CD4-positive, alpha-beta T cell treated with Interleukin-6 at 100 ng/mL for 8 hours (primary cell): ENCODE results near the gene ASB1.
"Not testable (repeated sequence)": the region's sequence is repeated elsewhere in the genome, so short reads cannot be mapped to it uniquely, and the experiment has no call there.

ENCODE experiments used
- DNase-seq: peaks from one replicate; pipeline ENCODE4 v3.0.0-alpha.2; 2020; ENCODE audit warnings: mixed read lengths, low spot score

ASB1 gene

DNA sequence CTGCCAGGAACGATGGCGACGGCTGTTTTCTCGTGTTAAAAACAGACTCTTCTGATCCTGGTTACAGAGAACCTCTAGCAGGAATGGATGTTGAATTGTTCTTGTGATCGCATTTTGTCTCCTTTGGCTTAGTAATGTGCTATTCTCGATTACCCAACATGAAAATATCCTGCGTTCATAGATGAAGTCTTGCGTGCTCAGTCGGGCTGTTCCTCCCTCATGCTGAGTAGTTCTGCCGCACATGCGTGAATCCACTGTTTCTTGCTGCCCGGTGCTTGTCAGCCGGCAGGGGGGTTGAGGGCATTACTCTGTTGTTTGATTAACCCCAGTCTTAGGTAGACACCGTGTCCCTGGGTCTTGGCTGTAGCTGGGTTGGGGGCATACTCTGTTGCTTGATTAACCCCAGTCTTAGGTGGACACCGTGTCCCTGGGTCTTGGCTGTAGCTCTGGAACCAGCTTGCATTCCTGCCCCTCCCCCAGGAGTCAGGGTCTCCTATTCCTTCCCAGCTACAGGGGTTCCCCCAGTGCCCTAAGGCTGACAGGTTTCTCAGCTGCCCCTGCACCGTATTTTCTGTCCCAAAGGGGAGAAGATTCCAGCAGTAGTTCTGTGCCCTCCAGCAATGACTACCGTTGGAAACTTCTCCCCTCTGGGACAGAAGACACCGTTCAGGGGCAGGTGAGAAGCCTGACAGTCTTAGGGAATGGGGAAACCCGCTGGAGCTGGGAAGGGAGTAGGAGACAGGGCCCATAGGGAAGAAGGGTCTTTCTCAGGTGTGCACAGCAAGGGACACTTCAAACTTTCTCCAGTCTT is 22.1 kb upstream of the ASB1 start:
- DNase-seq: no peak

DNA sequence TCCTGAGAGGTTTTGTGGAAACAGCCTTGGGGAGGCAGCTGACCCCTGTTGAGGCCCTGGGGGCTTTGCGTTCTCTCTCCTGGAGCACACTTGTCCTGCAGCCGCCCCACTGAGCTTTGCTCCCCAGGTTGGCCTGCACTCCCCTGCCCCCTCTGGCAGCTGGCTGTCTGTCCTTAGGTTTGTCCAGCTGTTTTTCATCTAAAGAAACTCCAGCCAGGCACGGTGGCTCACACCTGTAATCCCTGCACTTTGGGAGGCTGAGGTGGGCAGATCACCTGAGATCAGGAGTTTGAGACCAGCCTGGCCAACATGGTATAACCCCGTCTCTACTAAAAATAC is 21.5 kb upstream of the ASB1 start:
- DNase-seq: not testable (repeated sequence)

DNA sequence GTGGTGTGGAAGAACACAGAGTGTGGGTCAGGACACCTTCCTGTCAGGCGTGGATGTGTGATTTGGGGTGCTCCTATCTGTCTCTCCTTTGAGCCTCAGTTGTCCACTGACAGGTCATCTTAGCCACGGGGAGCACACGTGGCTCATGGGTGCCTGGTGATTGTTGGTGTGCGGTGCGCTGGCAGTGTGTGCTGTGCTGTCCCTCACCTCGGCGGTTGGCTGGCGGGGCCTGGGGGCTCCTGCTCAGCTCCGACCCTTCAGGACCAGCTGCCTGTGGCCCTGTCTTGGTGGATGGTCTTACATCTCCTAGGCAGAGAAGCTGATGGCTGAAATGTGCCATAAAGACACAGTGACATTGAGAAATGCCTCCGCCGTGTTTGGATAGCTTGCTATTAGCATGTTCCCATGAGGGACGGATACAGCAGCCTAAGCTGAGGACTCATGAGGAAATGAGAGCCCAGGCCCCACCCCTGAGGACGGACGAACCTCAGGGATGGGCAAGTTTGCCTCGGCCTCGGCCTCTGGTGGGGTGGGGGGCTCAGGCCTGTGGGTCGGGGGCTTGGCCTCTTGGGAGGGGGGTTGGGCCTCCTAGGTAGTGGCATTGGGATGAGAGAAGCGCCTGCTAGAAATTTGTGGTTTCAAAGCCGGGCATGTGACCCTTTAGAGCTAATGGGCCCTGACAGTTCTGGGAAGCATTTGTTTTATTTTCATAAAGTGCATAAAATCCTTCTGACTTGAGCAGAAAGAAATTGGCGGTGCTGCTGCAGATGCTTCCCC is 20.3 kb upstream of the ASB1 start:
- no peak for DNase-seq

DNA sequence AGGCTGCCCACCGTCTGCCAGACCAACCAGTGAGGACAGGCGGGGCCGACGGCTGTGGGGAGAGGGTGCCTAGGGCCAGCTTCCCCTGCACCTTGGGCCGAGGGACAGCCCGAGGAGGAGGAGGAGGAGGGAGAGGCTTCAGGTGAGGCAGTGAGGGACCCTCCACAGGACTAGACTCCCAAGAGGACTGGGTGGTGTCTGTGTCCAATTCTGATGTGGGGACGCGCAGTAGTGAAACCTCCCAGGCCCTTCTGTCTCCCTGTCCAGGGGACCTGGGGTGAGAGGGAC is 19.8 kb upstream of the ASB1 start:
- no peak for DNase-seq

DNA sequence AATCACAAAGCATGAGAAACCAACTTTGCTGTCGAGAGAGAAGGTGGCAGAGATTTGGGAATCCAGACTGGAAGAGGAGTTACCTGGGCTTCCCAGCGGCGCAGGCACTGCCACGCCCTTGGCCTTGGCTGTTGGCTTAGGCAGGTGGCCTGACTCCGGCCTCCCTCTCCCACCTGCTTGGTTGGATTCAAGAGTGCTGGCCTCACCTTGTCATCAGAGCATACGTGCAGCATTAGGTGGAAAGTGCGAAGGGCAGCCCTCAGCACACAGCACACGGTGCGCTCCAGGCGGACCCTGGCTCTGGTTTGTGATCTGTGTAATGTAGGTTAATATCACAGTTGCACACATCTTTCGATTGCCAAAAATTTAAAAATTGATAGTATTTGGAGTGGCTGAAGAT is 19.2 kb upstream of the ASB1 start:
- no peak for DNase-seq

DNA sequence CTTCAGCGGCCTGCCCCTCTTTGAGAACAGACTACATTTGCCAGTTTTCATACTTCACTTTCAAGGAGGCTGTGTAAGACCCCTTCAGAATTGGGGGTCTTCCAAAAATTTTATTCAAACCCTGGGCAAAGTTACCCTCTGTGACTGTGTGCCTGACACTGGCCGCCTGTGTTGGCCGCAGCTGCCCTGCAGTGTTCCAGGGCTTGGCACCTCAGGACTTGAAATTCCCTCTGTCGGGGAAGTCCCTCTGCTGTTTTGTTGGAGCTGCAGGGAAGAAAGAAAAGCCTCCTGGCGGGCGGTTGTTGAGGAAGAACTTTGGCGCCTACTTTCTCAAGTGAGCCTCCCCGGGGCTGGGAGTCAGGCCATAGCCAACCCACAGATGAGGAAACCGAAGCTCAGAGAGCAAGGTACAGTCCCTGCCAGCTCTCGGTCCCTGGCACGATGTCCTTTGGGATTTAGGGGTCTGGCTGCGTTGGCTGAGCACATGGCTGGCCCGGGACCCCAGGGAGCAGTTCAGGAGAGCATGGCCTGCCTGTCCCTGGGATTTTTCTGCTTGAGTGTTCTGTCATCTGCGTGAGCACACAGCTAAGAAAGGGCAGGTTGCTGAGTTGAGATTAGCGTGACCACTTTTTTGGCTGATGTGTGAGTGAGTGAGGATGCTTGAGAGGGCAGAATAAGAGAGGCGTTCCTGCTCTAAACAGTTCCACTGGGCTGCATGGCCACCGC is 17.9 kb upstream of the ASB1 start:
- no peak for DNase-seq

DNA sequence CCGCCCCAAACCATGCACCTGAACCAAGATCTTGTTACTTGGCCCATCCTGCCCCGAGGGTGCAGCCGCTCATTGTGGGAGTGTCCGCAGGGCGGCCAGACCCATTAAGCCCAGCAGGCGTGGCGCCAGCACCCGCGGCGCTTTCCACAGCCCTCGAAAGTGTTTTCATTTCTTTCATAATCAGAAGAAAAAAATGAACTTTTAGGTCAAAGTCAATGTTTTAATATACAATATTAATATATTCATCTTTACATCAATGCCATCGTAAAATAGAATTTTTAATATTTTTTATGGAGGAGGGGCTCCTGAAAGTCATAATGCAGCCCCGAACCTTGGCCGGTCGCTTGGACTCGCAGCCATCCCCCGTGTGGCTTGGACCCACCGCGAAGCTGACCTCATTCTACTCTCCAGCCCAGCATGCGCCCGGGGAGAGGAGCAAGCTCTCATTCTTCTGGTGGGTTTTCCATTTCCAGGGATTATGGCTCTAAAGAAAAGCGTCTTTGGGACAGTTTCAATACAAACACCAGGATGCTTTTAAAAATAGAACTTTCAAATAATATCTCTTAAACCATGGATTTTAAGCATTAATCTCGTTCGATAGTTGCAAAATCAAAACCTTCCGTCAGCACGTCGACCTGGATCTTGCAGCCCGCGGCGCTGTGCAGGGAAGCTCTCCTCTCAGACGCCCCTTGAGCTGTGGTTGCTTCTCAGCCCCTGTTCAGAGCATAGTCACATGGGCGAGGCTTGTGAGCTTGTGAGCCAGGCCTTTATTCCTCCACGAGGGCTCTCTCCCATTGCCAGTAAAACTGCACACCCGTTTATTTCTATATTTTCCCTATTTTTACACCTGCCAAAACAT is 17.2 kb upstream of the ASB1 start:
- DNase-seq: no peak

DNA sequence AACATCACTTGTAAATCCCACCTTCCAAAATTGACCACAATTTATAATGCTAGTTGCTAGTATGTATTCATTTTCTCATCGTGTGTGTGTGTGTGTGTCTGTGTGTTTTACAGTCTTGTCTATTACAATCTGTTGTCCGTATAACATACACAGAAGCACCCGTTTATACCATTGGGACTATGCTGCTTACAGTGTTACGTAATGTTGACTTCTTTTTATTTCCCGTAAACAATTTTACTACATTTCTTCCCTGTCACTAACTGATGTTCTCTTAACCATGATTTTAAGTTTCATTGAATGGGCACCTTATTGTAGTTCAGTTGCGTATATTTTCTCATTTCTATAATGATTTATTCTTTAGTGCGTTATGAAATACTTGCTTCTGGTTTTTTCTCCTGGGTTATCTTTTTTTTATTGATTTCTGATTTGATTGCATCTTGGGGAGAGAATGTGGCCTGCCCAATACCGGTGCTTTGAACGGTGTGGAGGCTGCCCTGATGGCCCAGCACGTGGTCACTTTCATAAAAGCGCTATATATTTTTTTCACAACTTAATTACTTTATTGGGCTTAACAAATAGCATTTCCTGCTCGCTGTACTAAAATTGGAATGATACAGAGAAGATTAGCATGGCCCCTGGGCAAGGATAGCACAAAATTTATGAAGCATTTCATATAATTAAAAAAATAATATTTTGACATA is 14.5 kb upstream of the ASB1 start:
- DNase-seq: no peak

DNA sequence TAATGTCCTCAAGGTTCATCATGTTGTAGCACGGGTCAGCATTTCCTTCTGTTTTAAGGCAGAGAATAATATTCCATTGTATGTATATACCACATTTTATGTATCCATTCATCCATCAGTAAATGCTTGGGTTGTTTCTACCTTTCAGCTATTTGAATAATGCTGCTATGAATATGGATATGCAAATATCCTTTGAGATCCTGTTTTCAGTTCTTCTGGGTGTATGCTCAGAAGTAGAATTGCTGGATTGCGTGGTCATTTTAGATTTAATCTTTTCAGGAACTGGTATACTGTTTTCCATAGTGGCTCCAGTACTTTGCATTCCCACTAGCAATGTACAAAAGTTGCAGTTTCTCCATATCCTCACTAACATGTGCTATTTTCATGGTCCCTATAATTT is 13.4 kb upstream of the ASB1 start:
- DNase-seq: no peak

DNA sequence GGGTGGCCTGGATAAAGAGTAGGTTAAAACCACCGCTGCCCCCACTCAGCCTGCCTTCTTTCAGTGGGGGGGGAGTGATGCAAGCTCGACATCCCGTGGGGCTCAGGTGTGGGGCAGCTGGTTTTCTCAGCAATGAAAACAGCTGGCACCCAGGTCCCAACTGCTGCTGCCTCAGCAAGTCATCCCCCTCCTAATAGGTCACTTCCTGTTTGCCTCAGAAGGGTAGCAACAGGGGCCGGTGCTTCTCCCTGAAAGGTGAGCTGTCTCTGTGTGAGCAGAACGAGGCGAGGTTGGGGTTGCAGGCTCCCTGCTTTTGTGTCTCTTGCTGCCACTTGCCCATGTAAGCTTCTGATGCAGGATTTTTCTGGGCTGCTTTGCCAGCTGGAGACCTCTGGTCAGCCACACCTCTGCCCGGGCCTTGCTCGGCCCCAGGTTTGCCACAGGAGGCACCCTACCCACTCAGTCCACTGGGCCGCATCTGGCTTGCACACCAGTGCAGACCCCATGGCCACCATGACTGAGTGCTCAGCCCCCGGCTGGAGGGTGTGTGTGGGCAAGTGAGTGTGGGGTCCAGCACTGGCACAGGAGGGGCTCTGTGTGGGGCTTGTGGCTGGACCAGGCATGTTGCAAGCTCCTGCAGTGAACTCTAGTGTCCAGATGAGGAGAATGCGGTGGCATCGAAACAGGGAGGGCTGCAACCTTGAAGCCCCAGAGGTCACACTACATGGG is 11.5 kb upstream of the ASB1 start:
- no peak for DNase-seq

DNA sequence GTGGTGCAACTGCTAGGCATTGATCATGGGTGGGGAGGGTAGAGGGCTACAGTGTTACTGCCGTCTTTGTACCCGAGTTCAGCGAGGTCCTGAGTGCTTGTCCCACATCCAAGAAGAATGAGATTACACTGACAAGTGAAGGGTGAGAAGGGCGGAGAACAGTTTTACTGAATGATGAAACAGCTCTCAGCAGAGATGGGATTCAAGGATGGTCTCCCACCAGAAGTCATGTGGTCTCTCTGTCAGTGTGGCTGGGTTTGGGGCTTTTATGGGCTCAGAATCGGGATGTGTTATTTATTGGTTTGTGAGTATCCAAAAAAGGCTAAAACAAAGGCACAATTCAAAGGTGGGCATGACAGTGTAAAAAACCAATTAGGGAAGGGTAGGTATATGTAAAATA is 10.8 kb upstream of the ASB1 start:
- no peak for DNase-seq

DNA sequence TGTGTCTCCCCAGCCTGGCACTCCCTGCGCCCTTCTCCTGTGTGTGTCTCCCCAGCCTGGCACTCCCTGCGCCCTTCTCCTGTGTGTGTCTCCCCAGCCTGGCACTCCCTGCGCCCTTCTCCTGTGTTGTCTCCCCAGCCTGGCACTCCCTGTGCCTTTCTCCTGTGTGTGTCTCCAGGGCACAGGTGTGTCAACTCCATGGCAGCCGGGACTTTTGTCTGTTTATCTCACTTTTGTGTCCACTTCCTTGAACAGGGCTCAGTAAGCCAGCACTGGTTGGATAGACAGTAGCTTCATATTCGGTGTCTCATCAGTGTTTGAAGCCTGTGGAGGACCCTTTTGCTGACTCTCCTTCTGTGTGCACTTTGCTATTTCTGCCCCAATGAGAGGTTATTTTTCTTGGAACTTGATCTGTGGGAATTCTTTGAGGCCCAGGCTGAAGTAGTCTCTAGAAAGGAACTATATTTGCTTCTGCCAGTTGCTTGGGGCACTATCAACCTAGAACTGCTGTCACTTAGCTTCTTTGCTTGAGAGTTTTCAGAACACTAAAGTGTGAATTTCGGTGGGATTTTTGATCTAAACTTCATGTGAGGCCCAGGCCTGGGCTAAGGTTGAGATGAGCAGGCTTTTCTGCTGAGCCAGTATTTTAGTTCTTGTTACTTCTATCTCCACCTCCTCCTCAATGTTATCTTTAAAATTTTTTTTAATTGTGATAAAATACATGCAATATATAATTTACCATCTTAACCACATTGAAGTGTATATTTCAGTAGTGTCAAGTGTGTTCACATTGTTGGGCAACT is 8.3 kb upstream of the ASB1 start:
- DNase-seq: no peak

DNA sequence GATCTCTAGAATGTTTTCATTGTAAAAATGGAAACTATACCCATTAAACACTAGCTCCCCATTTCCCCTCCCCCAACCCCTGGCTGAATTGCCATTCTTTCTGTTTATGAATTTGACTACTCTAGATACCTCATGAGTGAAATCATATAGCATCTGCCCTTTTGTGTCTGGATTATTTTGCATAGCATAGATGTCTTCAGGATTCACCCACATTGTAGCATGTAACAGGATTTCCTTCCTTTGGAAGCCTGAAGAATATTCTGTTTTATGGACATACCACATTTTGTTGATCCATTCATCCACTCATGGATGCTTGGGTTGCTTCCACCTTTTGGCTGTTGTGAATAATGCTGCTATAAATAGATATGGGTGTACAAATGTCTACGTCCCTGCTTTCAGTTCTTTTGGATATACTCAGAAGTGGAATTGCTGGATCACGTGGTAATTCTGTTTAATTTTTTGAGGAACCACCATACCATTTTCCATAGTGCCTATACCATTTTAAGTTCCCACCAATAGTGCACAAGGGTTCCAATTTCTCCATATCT is 7.7 kb upstream of the ASB1 start:
- DNase-seq: no peak

DNA sequence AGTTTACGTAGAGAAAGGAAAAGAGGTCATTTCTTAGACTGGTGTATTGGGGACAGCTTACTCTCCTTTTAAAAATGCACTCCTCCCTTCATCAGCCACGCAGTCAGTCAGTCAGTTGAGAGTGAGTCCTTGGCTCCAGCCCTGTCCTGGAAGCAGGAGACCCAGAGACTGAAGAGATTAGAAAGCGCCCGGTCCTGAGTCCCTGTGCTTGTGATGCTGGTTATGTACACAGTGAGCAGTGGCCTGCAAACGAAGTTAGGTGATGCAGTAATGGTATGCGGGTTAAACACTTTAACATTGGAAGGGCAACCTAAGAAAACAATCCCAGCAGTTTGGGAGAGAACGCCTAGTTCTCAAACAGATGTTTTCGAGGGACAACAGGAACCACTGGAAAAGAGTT is 6.3 kb upstream of the ASB1 start:
- no peak for DNase-seq

DNA sequence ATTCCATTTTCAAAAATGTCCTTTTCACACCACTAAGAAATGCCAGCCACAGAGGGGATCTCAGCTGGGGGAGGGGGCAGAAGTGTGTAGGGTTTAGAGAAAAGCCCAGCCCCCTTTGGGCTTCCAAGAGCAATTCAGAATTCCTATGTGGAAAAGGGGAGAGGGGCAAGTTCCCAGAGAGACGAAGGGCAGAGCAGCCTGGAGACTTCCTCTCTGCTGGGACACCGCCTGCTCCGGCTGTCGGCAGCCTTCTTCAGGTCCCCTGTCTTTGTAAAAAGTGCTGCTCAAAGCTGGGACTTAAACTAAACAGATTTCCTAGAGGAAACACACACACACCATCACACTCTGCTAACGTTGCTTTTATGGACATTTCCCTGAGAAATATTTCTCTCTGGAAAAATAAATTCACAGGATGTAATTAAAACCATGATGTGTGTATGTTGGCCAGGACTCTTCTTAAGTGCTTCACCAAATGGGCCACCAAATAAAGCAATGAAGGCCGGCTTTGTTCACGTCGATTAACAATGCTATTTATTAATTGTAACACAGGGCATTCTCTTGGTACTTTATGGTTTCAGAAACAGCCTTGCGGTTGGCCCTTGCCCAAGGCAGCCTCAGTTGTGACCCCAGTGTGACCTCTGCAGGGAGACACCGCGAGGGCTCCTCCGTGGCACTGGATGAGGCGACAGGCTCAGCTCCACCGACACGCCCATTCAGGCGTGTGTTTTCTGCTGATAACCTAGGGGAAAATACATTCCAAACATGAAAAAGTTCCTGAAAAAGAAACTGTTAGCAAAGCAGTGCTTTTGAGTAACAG is 5.6 kb upstream of the ASB1 start:
- DNase-seq: no peak

DNA sequence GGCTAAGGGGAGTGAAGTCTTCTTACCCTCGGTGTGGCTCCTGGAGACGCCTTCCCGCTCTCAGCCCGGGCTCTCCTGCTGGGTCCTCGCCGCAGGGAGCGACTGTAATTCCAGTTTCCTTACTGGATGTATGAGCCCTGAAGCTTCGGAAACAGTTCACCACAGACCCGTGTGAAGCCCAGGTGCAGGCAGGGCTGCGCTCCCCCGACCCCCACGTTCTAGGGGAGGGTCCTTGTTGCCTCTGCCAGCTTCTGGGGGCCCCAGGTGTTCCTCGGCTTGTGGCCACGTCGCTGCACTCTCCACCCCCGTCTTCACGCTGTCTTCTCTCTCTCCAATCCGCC is 5.1 kb upstream of the ASB1 start:
- DNase-seq: no peak

DNA sequence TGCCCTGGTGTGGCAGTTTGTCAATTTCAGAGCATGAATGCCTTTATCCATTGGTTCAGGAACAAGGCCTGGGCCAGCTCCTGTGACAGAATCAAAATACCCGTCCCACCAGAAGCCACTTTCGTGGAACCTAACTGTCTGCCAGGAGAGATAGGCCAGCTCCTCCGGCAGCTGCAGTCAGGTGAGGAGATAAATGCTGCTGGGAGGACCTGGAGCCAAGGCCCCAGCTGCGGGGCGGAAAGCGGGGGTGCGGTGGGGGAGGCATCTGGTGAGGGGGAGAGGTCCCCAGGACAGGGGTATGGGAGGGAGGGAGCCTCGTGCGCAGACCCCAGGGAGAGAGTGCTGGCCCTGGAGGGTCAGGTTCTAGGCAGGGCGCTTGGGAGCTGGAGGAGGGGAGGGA is 4.4 kb upstream of the ASB1 start:
- no peak for DNase-seq

DNA sequence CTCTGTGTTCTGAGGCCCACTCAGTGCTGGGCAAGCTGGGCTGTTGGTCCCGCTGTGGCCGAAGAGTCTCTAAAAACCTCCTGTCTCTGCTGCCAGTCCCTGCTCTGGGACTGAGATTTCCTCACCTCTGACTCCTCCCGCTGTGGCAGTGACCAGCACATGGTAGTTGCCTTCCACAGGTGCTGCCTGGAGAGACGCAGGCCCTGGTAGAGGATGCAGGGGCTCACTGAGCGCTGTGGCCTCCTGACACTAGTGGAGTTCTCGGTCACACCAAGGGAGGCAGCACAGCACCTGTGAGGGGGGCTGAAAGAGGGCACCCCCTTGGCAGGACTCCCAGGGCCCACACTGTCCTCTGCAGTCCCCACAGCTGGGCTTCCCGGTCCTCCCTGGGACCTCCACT is 3.8 kb upstream of the ASB1 start:
- DNase-seq: no peak
